K562 (cell line): ENCODE results near the gene GFOD1. TPM values are rescaled to one million over a fixed set of nuclear protein-coding genes. Genes with fewer than 3 reads are reported as not detected.

Source experiments
- ATAC-seq: fragments of 200-7000 bp; cut with Tn5 transposase; 3 replicates; pipeline ENCODE4 v1.9.1; 2020; ENCODE audit warnings: moderate library complexity
- BruUV-seq: library from RNA; stranded (reverse); fragments of 400-500 nt; replicated peaks from 2 replicates; lab custom pipeline; 2021; lab: Mats Ljungman, UMichigan
- CTCF ChIA-PET: fragments of 300-600 bp; formaldehyde crosslinking; extraction: SDS; loops from one replicate; lab custom pipeline; 2021; ENCODE audit warnings: low intra/inter-chr PET ratio; lab: Yijun Ruan, JAX
- POLR2A ChIA-PET: fragments of 300-600, 350-650 bp; sonication (Branson Sonifier 250); formaldehyde crosslinking; extraction: SDS; loops from one replicate; lab custom pipeline; 2021; ENCODE audit warnings: antibody characterized with exemption, inconsistent platforms; lab: Yijun Ruan, JAX
- DNase-seq, 4 experiments: peaks; one replicate each; pipeline versions ENCODE4 v3.0.0 to v3.0.0-alpha.2; 2011 to 2018; ENCODE audit warnings: low spot score in 3 of 4, mixed read lengths in 3 of 4; ENCODE audit errors: extremely low read depth in 1 of 4
- FAIRE-seq: peaks from 2 replicates; lab custom pipeline; 2011; peaks lifted over from hg19 to GRCh38; lab: Jason Lieb, UNC
- H2AFZ ChIP-seq: 2 replicates; pipeline ENCODE4 v1.6.0; 2011; ENCODE audit warnings: low read depth, low read length, control low read depth, inconsistent platforms
- H3K27ac ChIP-seq: fragments of 200-600 bp; 3 replicates; pipeline ENCODE4 v1.8.0; 2011; ENCODE audit warnings: low read depth, mild to moderate bottlenecking, control low read depth, inconsistent platforms, low read length, moderate library complexity, mixed read lengths; ENCODE audit errors: extremely low read depth
- H3K27me3 ChIP-seq, 2 experiments: fragments of 300-600 bp in 1 of 2; 2 replicates in 1 of 2; 3 replicates in 1 of 2; pipeline versions ENCODE4 v1.6.0 to v1.8.0; 2011; ENCODE audit warnings: inconsistent platforms in 2 of 2, low read length in 2 of 2, mild to moderate bottlenecking in 1 of 2, mixed read lengths in 1 of 2, moderate library complexity in 1 of 2; ENCODE audit not compliant: control insufficient read depth in 2 of 2, insufficient read depth in 2 of 2
- H3K36me3 ChIP-seq: fragments of 300-600 bp; 3 replicates; pipeline ENCODE4 v1.8.0; 2011; ENCODE audit warnings: mild to moderate bottlenecking, low read length, inconsistent platforms; ENCODE audit not compliant: control insufficient read depth, insufficient read depth
- H3K4me1 ChIP-seq, 2 experiments: fragments of 200-600 bp in 1 of 2; replicated peaks in 1 of 2; 2 replicates in 1 of 2; 3 replicates in 1 of 2; pipeline versions ENCODE4 v1.5.1 to v1.8.0; 2011; ENCODE audit warnings: inconsistent platforms in 2 of 2, low read length in 2 of 2, mild to moderate bottlenecking in 1 of 2, mixed read lengths in 1 of 2, moderate library complexity in 1 of 2; ENCODE audit not compliant: control insufficient read depth in 2 of 2, insufficient read depth in 2 of 2
- H3K4me2 ChIP-seq: 2 replicates; pipeline ENCODE4 v1.6.1; 2011; ENCODE audit warnings: low read length, control low read depth, inconsistent platforms, mixed read lengths; ENCODE audit not compliant: insufficient read depth
- H3K4me3 ChIP-seq: fragments of 200-600 bp; sonication (generic), shearing (Covaris generic); 2 replicates; pipeline ENCODE4 v1.5.1; 2016; ENCODE audit warnings: control low read depth, inconsistent platforms
- H3K79me2 ChIP-seq: fragments of 200-600 bp; 3 replicates; pipeline ENCODE4 v1.8.0; 2011; ENCODE audit warnings: low read length, inconsistent platforms; ENCODE audit not compliant: control insufficient read depth, insufficient read depth
- H3K9ac ChIP-seq, 2 experiments: 2 replicates each; pipeline versions ENCODE4 v1.6.0 to v1.6.1; 2011; ENCODE audit warnings: low read depth in 2 of 2, low read length in 2 of 2, control low read depth in 1 of 2, inconsistent platforms in 1 of 2, mild to moderate bottlenecking in 1 of 2, mixed read lengths in 1 of 2; ENCODE audit not compliant: insufficient read depth in 1 of 2
- H3K9me1 ChIP-seq: one replicate; pipeline ENCODE4 v1.6.0; 2011; ENCODE audit warnings: inconsistent platforms, mild to moderate bottlenecking, low read length, moderate library complexity; ENCODE audit not compliant: control insufficient read depth, insufficient read depth
- H3K9me3 ChIP-seq: replicated peaks from 2 replicates; pipeline ENCODE4 v1.5.1; 2011; ENCODE audit warnings: low read depth, low read length, inconsistent platforms; ENCODE audit not compliant: control insufficient read depth, insufficient read depth
- H4K20me1 ChIP-seq: replicated peaks from 2 replicates; pipeline ENCODE4 v1.6.1; 2011; ENCODE audit warnings: low read length, inconsistent platforms, mixed read lengths; ENCODE audit not compliant: control insufficient read depth, insufficient read depth
- CTBP1 ChIP-seq: fragments of 450-650 bp; IDR thresholded peaks from 2 replicates; pipeline ENCODE4 v1.6.1; 2016; ENCODE audit warnings: borderline replicate concordance
- ETV5 ChIP-seq: sonication (generic); formaldehyde crosslinking; IDR thresholded peaks from 2 replicates; pipeline ENCODE4 v1.4.0; 2020; ENCODE audit warnings: low read depth, mild to moderate bottlenecking, missing genetic modification reagents
- FOXK2 ChIP-seq, 2 experiments: fragments of 450-650 bp; IDR thresholded peaks in 1 of 2; conservative IDR thresholded peaks in 1 of 2; 2 replicates each; pipeline ENCODE4 v1.6.1; 2016; ENCODE audit warnings: low read depth in 2 of 2, mild to moderate bottlenecking in 1 of 2
- HNRNPK ChIP-seq: fragments of 200-400 bp; formaldehyde crosslinking; IDR thresholded peaks from one replicate; pipeline ENCODE4 v1.6.1; 2018; ENCODE audit warnings: mild to moderate bottlenecking, low read depth, low read length; ENCODE audit not compliant: poor library complexity, severe bottlenecking
- KAT7 ChIP-seq: sonication (generic); formaldehyde crosslinking; IDR thresholded peaks from 2 replicates; pipeline ENCODE4 v1.8.0; 2022; ENCODE audit warnings: missing genetic modification reagents, mild to moderate bottlenecking, borderline replicate concordance
- NONO ChIP-seq, 2 experiments: fragments of 200-400 bp in 1 of 2; fragments of 450-650 bp in 1 of 2; formaldehyde crosslinking in 1 of 2; IDR thresholded peaks; 2 replicates each; pipeline ENCODE4 v1.6.1; 2017; ENCODE audit warnings: low read depth in 2 of 2, mild to moderate bottlenecking in 2 of 2, moderate library complexity in 2 of 2, low read length in 1 of 2
- RFX5 ChIP-seq: IDR thresholded peaks from 2 replicates; pipeline ENCODE4 v1.6.1; 2011; ENCODE audit warnings: low read depth, mild to moderate bottlenecking, improper control_type of control experiment, low read length
- SREBF2 ChIP-seq: sonication (generic); formaldehyde crosslinking; IDR thresholded peaks from 2 replicates; pipeline ENCODE4 v1.4.0; 2020; ENCODE audit warnings: mild to moderate bottlenecking, missing genetic modification reagents
- SRSF3 ChIP-seq: fragments of 200-400 bp; formaldehyde crosslinking; IDR thresholded peaks from 2 replicates; pipeline ENCODE4 v1.6.1; 2016; ENCODE audit warnings: mild to moderate bottlenecking, low read length, moderate library complexity; ENCODE audit not compliant: insufficient read depth
- YY1 ChIP-seq, 3 experiments: IDR thresholded peaks; 2 replicates each; pipeline ENCODE4 v1.6.1; 2011; ENCODE audit warnings: low read length in 2 of 3, mild to moderate bottlenecking in 2 of 3, moderate library complexity in 2 of 3, borderline replicate concordance in 1 of 3, control low read depth in 1 of 3, low read depth in 1 of 3; ENCODE audit not compliant: insufficient read depth in 3 of 3, insufficient replicate concordance in 2 of 3, control insufficient read depth in 1 of 3, insufficient read length in 1 of 3; ENCODE audit errors: extremely low read depth in 1 of 3
- ZNF311 ChIP-seq: fragments of 250-450 bp; sonication (Bioruptor Pico); IDR thresholded peaks from 2 replicates; pipeline ENCODE4 v1.4.0; 2020; ENCODE audit warnings: mild to moderate bottlenecking, moderate library complexity
- ZNF507 ChIP-seq: conservative IDR thresholded peaks from 2 replicates; pipeline ENCODE4 v1.6.1; 2017; ENCODE audit warnings: missing genetic modification characterization, missing compliant biosample characterization
- WGBS: fragments of 100-300 bp; shearing (Covaris generic); methylation state at CpG from one replicate; pipeline ENCODE4 v1.1.6; 2016; ENCODE audit warnings: low coverage, mixed read lengths; ENCODE audit not compliant: insufficient coverage; ENCODE audit errors: missing lambda C conversion rate; 5-methylcytosine and 5-hydroxymethylcytosine counted together
- in situ Hi-C: fragments of 300-500 bp; cut with MboI; formaldehyde crosslinking; loops from 4 replicates; pipeline ENCODE4 v1.15.0; 2018; ENCODE audit warnings: inconsistent platforms, mixed read lengths
- intact Hi-C: fragments of 100-400 bp; cut with micrococcal nuclease; formaldehyde crosslinking; loops from 2 replicates; pipeline ENCODE4 v1.14.2; 2022
- polyA plus RNA-seq, 8 experiments: library from polyadenylated mRNA; depleted of rRNA in 4 of 8; stranded (reverse) in 5 of 8; unstranded in 3 of 8; fragments of >200 nt; fragmentation: Nextera tagmentation in 2 of 8; fragmentation: Illumina TruSeq in 1 of 8; extraction: Ambion mirVana in 2 of 8; extraction: Trizol in 1 of 8; gene quantifications; 2 replicates each; pipeline versions ENCODE4 v1.2.1 to v1.2.3, GENCODE V29; 2011 to 2014; ENCODE audit warnings: inconsistent platforms in 1 of 8, missing spikeins in 1 of 8
- total RNA-seq, 7 experiments: library from RNA; depleted of rRNA in 6 of 7; stranded (reverse); fragments of >200 nt in 6 of 7; fragmentation: Illumina TruSeq in 2 of 7; extraction: Trizol in 2 of 7; gene quantifications; 2 replicates each; pipeline versions ENCODE4 v1.2.1 to v1.2.3, GENCODE V29; 2011 to 2021; ENCODE audit warnings: low replicate concordance in 1 of 7
- TF ChIP-seq, protein P1 (sequence below): sonication (generic); formaldehyde crosslinking; IDR thresholded peaks from 2 replicates; pipeline ENCODE4 v1.8.0; 2023; ENCODE audit warnings: missing genetic modification reagents, mild to moderate bottlenecking, borderline replicate concordance
- TF ChIP-seq, protein P2 (sequence below): sonication (generic); IDR thresholded peaks from 2 replicates; pipeline ENCODE4 v1.6.1; 2016

Gene GFOD1
- total and polyA plus RNA-seq, 9 of the 15 experiments (the other 6 are each of a cell fraction or from before 2014, with no cell fraction given) = 3.8 to 12.0 (median 8.2) TPM

DNA sequence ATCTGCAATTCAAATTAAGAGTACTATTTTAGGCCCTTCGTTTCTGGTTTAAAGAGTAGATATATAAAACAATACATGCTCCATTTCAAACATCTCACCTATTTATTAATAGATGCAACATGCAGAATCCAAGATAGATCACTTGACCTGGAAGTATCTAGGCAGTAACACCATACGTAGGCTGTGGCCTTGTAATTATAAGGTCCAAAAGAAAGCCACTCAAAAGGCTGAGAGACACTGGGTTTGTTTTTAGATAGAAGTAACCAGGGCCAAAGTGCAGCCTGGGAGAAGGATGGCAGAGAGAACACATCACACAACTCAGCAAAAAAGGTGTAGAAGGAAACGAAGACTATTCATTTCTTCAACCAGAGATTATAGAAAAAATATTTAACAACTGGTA lies 8.4 kb upstream of the GFOD1 start (continued):
- TF ChIP-seq HNRNPK = no peak
- TF ChIP-seq RFX5 = no peak
- no peak for TF ChIP-seq ETV5
- no peak for TF ChIP-seq NONO (IDR thresholded peaks at IDR 0.05; ENCODE audit: low read depth in 2 of 2, low read length in 1 of 2)
- TF ChIP-seq ZNF311 (CRISPR knock-in tag) = no peak
- TF ChIP-seq SRSF3 = no peak
- TF ChIP-seq KAT7 (CRISPR knock-in tag) = no peak
- no peak for TF ChIP-seq CTBP1
- no peak for TF ChIP-seq ZNF507 (tag)

DNA sequence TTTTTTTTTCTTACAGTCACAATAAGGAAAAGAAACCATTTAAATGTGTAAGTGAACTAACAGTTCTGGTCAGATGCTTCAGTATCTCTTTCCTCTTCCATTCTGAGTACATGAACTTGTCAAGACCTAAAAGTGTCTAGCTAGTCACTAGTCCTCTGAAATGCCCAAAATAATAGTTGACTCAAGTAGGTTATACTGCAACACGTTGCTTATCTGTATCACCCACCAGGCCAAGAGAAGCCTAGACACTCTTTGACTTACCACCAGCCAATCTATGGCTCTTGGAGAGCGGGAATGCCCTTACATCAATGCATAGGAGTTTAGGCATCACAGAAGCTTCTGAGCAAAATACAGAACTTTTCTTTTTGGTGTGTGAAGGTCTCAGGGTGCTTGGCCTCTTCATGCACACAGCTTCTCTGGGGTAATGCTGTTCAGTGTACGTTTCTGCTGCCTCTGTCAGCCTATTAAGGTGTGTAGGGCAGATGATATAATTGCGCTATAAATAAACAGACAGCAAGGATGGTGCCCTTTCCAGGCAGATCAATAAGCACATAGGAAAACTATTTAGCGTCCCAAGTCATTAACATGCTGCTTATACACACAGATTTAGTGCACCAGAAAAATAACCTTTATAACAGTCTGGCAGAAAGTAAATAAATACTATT lies 7.8 kb upstream of the GFOD1 start:
- Histone ChIP-seq H3K4me1 (no peaks in the 10 kb centered on the region; a peak in 1 of 5 replicates), H3K9ac (no peak overlapping the region), H3K4me3 (no peak overlapping the region), H3K27ac (no peak overlapping the region), H3K36me3 (no peaks in the 10 kb centered on the region), H3K4me2 (no peak overlapping the region), H3K9me3 (no peaks in the 10 kb centered on the region), H4K20me1 (no peaks in the 10 kb centered on the region), H2AFZ (no peak overlapping the region; the same call in 1 of the 2 replicates), H3K79me2 (no peaks in the 10 kb centered on the region), H3K9me1 (no peaks in the 10 kb centered on the region), H3K27me3 (peaks cover 0 to 6% of the 10 kb centered on the region in 2 experiments; a peak in 1 of 5 replicates)
- 39% methylated on average over 5 of the region's 5 CpGs for WGBS
- ChIA-PET CTCF (no interaction called here), POLR2A (no interaction called here)
- FAIRE-seq (no peak), DNase-seq (no peak), ATAC-seq (peak; percentile 60; the same call in 1 of the 3 replicates)
- no TSS peak for BruUV-seq
- in situ Hi-C loops = no loop called here
- intact Hi-C loops = no loop called here
- no peak for TF ChIP-seq YY1 (IDR thresholded peaks at IDR 0.05; ENCODE audit: borderline replicate concordance in 1 of 3, control insufficient read depth in 1 of 3, extremely low read depth in 1 of 3, insufficient read depth in 3 of 3, insufficient read length in 1 of 3, insufficient replicate concordance in 2 of 3, low read depth in 1 of 3, low read length in 2 of 3)
- TF ChIP-seq, protein P1, sequence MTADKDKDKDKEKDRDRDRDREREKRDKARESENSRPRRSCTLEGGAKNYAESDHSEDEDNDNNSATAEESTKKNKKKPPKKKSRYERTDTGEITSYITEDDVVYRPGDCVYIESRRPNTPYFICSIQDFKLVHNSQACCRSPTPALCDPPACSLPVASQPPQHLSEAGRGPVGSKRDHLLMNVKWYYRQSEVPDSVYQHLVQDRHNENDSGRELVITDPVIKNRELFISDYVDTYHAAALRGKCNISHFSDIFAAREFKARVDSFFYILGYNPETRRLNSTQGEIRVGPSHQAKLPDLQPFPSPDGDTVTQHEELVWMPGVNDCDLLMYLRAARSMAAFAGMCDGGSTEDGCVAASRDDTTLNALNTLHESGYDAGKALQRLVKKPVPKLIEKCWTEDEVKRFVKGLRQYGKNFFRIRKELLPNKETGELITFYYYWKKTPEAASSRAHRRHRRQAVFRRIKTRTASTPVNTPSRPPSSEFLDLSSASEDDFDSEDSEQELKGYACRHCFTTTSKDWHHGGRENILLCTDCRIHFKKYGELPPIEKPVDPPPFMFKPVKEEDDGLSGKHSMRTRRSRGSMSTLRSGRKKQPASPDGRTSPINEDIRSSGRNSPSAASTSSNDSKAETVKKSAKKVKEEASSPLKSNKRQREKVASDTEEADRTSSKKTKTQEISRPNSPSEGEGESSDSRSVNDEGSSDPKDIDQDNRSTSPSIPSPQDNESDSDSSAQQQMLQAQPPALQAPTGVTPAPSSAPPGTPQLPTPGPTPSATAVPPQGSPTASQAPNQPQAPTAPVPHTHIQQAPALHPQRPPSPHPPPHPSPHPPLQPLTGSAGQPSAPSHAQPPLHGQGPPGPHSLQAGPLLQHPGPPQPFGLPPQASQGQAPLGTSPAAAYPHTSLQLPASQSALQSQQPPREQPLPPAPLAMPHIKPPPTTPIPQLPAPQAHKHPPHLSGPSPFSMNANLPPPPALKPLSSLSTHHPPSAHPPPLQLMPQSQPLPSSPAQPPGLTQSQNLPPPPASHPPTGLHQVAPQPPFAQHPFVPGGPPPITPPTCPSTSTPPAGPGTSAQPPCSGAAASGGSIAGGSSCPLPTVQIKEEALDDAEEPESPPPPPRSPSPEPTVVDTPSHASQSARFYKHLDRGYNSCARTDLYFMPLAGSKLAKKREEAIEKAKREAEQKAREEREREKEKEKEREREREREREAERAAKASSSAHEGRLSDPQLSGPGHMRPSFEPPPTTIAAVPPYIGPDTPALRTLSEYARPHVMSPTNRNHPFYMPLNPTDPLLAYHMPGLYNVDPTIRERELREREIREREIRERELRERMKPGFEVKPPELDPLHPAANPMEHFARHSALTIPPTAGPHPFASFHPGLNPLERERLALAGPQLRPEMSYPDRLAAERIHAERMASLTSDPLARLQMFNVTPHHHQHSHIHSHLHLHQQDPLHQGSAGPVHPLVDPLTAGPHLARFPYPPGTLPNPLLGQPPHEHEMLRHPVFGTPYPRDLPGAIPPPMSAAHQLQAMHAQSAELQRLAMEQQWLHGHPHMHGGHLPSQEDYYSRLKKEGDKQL (CRISPR knock-in tag) = no peak
- no peak for TF ChIP-seq FOXK2 (conservative IDR thresholded peaks at IDR 0.05 in 1 of 2, IDR thresholded peaks at IDR 0.05 in 1 of 2; ENCODE audit: low read depth in 2 of 2)
- TF ChIP-seq SREBF2 = no peak
- TF ChIP-seq, protein P2, sequence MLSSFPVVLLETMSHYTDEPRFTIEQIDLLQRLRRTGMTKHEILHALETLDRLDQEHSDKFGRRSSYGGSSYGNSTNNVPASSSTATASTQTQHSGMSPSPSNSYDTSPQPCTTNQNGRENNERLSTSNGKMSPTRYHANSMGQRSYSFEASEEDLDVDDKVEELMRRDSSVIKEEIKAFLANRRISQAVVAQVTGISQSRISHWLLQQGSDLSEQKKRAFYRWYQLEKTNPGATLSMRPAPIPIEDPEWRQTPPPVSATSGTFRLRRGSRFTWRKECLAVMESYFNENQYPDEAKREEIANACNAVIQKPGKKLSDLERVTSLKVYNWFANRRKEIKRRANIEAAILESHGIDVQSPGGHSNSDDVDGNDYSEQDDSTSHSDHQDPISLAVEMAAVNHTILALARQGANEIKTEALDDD = peak; percentile 71; the same call in 1 of the 2 replicates
